Activated T-cell treated with anti-CD3 and anti-CD28 coated beads for 1 hour (primary cell): ENCODE data around the gene CD1B.
"Not testable (repeated sequence)": the region's sequence is repeated elsewhere in the genome, so short reads cannot be mapped to it uniquely, and the experiment has no call there.

ENCODE experiments used
- DNase-seq: peaks from one replicate; pipeline ENCODE4 v3.0.0-alpha.2; 2020; ENCODE audit warnings: low read depth

Gene CD1B

DNA sequence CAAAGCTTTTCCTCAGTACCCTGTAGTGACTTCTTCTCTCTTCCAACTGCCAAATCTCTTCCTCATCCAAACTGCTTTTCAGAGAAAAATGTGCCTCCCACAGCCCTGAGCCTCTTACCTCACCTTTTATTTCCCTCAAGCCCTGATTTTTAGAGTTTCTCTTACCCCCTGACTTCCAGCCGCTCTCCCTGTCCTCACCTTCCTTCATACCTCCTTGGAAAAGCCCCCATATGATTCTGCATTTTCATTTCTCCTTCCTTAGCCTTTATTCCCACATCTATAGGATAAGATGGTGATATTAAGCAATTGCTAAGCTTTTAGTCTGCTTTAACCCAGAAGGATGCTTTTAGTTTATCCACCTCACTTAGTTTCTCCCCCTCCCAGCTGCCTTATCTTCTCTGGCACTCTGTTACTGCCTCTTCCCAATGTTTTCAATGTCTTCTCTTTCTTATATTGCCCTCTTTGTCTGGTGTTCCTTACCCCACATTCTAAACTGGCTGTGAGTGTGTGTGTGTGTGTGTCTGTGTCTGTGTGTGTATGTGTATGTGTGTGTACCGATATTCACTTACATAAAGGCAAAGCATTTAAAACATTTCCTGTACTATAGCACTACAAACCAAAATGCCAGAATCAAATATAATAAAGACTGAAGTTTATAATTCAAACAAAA is at the start of gene CD1B:
CD1B (minus strand) TSS at position 51 of the 670 bp plus-strand sequence. CDS start 108 bp downstream, outside the sequence.
- DNase-seq = no peak

DNA sequence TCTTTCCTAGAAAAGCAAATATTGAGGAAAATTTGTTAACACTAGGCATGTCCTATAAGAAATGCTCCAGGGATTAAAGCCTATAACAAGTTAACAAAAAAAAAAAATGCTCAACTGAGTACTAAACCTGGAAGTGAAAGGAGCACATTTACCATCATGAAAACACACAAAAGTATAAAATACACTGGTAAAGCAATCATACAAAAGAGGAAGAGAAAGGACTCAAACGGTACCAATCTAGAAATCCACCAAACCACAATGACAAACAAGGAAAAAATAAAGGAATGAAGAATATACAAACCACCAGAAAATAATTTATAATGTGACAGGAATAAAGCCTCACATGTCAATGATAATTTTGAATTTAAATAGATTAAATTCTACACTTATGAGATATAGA is 43.5 kb upstream of the CD1B start:
- no peak for DNase-seq

DNA sequence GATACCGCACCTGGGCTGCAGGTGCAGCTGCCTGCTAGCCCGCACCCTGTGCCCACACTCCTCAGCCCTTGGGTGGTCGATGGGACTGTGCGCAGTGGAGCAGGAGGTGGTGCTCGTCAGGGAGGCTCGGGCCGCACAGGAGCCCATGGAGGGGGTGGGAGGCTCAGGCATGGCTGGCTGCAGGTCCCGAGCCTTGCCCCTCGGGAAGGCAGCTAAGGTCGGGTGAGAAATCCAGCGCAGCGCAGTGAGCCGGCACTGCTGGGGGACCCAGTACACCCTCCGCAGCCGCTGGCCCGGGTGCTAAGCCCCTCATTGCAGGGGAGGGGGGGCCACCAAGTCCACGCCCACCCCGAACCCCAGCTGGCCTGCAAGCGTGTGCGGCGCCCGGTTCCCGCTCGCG is 42.8 kb upstream of the CD1B start:
- DNase-seq = not testable (repeated sequence)

DNA sequence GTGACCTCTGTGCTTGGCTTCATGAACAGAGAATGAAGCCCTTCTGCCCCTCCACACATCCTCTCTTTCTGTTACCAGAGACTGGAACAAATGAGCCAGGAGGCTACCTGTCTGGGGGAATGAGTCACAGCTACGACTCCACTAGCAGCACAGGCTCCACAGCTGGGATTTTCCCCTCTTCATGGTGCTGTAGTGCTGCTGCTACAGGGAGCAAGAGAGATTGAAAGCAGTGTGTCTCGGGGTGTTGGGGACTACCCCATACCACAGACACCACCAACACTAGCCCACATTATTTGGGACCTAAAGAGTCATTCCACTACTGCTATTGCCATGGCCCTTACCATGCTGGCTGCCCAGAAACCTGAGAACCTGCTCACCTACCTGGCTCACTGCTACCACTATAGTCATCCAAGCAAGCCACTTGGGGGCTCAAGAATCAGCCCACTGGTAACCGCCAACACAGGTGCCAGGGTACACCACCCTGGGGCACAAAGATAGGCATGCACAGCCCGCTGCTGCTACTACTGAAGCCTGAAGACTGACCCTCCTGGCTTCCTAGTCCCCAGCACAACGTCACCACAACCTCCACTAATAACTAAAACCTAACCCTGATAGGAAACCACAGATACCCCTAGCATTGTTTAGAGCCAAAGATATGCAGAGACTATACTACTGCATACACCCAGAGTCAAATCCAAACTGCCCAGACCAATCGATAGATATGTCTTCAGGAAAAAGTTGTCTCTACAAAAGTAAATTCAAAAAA is 40.0 kb upstream of the CD1B start:
- no peak for DNase-seq

DNA sequence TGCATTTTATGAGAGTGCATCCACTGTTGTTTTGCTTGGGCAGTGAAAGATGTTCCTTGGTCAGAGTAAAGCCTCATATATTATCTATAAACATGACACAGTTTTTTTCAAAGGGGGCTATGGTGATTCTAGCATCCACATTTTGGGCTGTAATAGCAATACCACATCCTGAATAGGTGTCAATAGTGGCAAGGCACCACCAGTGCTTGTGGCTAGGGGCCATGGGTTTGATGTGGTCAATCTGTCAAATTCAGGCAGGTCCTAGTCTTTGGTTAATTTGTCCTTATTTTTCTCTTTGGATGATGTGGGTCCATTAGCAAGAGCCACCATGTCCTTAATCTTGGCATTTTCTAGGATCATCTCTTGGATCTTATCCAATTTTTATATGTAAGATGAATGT is 35.5 kb upstream of the CD1B start:
- DNase-seq = no peak

DNA sequence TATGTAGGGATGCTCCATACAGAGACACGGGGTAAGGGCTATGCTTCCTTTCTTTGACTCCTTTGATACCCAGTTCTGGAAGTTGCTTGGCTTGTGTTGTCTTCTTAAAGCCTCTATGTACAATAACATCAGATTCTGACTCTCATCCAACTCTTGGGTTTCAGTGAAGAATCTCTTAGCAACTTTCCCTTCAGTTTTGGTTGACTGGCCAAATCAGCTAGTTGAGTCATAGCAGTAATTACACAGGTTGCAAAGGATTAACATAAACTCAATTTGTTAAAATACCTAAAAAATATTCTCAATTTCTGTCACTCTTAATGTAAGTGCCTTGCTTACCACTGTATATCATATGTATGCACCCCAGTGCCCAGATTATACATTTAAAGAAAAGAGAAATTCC is 31.6 kb upstream of the CD1B start:
- DNase-seq = no peak

DNA sequence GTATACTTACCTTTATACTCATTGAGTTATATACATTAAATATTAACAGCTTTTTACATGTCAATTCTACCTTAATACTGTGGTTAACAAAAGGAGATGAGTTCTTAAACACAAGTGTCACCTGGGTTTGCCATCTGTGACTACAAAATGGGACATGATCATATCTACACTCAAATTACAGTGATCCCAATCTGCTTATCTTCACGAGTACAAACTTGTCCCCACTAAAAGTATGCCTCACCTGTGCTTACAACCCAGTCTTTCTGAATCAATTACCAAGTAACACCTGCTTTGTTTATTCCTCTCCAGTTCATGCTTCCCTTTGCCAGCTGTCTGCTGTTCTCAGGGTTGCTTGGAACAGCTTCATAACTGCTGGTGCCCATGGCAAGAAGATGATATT is 31.2 kb upstream of the CD1B start:
- no peak for DNase-seq

DNA sequence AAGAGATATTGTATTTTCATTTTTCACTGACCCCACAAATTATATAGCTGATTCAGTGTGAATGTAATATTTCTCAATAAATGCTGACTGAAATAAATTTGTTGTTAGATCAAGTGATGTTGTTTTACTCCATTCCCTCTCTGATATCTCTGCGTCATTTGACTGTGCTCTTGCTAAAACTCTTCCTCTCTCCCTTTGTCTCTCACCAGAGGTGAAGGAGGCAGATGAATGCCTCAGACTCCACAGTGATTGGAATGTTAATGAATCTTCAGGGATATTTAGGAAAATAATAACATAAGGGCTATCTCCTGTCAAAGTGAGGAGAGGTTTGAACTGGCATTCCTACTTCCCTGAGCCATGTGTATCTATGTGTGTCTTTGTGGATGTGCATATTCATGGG is 26.1 kb upstream of the CD1B start:
- no peak for DNase-seq

DNA sequence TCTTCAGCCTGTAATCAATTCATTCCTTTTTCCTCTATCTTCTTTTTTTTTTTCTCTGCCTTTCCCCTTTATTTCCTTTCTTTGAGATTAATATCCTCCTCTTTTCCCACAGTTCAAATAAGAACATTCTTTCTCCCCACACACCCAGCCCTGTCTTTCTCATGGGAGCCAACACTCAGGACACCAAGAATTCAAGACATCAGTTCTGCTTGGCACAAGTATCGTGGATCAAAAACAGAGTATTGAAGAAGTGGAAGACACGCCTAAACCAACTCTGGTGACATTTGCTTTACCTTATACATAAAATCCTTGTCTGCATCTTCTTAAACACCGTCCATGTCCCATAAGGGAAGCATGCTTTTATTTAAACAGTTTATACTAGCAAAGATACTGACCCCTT is 25.3 kb upstream of the CD1B start:
- DNase-seq = no peak

DNA sequence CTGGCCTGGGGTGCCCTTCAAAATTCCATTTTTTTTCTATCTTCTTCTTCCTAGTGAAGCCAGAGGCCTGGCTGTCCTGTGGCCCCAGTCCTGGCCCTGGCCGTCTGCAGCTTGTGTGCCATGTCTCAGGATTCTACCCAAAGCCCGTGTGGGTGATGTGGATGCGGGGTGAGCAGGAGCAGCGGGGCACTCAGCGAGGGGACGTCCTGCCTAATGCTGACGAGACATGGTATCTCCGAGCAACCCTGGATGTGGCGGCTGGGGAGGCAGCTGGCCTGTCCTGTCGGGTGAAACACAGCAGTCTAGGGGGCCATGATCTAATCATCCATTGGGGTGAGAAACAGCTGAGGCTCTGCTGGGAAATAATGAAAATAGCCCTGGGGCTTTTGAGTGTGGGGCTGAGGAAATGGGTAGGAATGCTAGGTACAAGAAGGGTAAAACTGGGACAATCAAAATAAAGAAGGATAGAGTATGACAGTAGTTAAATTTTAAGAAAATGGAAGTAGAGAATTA is 24.5 kb upstream of the CD1B start:
- DNase-seq = no peak

DNA sequence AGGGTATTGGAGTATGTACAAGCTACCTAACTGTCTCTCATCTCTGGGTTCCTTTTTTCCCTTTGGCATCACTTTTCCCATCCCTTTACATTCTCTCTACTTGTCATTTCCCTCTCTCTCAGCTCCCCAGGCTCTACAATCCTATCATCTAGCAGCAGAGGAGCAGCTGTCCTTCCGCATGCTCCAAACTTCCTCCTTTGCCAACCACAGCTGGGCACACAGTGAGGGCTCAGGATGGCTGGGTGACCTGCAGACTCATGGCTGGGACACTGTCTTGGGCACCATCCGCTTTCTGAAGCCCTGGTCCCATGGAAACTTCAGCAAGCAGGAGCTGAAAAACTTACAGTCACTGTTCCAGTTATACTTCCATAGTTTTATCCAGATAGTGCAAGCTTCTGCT is 22.9 kb upstream of the CD1B start:
- DNase-seq = no peak

DNA sequence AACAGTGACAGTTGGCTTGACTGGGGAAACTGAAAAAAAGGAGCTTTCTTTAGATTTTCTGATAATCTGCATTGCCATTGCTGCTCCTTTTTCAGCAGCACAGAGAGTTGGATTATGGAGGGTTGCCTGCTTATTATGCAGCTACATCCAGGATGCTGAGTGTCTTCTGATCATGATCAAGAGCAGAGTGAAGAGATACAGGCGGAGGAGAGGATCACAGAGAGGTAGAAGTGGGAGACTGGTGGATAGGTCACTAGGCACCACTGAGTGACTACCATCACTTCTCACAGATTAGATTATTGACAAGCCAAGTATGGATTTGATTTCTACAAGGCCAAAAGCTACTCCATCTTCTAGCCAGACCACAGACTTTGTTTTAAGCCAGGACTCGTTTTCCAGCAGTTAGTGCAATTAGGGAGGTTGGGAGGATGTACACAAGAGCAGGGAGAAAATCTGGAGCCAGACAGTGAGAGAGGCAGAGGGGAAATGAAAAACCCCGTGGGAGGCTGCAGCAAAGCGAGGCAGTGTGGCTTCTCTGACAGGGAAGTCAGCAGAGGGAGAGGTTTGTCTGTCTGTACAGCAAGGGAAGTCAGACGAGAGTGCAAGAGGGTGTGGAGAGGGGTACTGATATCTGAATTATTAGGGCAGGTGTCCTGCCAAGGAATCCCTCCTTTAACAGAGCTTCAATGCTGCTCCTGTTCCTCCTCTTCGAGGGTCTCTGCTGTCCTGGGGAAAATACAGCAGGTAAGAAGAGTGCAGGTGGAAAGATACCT is 22.2 kb upstream of the CD1B start, which contains the start of gene CD1E:
CD1E (plus strand) TSS at position 592 of the 773 bp plus-strand sequence; CDS start at position 687, 95 bp downstream.
- DNase-seq = no peak

DNA sequence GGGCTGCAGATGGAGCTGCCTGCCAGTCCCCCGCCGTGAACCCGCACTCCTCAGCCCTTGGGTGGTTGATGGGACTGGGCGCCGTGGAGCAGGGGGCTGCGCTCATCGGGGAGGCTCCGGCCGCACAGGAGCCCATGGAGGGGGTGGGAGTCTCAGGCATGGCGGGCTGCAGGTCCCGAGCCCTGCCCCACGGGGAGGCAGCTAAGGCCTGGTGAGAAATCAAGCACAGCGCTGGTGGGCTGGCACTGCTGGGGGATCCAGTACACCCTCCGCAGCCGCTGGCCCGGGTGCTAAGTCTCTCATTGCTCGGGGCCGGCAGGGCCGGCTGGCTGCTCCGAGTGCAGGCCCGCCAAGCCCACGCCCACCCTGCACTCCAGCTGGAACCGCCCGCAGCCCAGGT is 17.6 kb upstream of the CD1B start:
- DNase-seq = not testable (repeated sequence)

DNA sequence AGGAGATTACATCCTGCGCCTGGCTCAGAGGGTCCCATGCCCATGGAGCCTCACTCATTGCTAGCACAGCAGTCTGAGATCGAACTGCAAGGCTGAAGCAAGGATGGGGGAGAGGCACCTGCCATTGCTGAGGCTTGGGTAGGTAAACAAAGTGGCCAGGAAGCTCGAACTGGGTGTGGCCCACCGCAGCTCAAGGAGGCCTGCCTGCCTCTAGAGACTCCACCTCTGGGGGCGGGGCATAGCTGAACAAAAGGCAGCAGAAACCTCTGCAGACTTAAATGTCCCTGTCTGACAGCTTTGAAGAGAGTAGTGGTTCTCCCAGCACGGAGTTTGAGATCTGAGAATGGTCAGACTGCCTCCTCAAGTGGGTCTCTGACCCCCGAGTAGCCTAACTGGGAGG is 5.1 kb upstream of the CD1B start:
- DNase-seq = not testable (repeated sequence)

DNA sequence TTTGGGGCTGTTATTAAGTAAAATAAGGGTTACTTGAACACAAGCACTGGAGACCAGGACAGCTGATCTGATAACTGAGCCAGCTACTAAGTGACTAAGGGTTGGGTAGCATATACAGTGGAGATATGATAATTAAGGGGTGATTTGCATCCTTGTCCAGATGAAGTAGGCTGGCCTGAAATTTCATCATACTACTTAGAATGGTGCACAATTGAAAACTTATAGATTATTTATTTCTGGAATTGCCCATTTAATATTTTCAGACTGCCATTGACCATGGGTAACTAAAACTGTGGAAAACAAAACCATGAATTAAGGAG is 3.8 kb upstream of the CD1B start:
- DNase-seq = no peak

DNA sequence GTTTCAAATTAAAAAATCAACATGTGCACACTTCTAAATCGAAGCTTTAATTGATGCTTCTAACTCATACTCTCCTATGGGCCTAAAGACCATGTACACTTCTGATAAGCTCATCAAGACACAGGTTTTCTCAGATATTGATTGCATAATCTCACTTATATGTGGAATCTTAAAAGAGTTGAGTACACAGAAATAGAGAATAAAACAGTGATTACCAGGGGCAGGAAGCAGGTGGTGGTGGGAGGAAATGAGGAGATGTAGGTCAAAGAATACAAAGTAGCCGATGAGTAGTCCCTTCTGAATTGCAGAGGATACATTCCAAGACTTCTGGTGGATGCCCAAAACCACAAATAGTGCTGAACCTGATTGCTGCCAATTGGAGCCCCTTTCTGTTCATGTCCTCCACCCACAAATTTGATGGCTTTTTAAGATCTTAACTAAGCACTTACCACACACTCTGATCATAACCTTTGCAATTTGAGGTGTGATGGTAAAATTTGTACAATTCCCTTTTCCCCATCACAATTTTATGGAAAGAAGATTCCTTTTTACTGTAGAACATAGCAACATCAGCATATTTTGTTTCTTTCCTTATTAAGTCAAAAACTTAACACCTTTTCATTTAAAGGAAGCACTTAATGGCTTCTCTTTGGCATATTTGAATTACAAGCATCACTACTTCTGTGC is 3.3 kb upstream of the CD1B start:
- no peak for DNase-seq

DNA sequence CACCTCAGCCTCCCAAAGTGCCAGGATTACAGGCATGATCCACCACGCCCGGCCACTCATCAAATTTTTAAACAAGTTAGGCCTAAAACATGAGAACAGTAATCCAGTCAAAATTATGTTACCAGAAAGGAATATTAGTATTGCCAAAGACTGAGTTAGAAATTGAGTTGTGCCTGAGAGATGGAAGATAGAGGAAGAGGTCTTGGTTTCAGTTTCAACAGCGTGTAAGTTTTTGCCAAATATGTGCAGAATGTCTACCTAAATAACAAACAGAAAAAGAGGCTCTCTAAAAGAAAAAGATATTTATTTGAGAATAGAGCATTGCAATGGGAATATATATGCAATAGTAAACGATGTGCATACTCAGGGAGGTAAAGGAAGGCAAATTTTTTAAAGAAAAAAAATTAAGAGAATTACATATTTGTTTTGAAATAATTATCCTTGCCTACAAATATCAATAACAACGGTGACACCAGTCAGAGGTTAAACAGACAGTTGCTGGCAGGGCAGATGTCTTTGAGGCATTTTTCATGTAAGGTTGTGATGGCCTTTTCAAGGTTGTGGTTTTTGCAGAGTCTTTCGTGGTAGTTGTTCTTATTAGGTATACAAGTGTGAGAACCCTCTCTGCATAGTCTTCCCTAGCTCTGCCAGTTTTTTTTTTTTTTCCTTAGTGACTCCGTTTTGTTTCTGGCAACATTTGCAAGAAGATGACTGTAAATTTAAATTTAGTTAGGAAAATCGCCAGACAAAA is 2.2 kb upstream of the CD1B start:
- no peak for DNase-seq

DNA sequence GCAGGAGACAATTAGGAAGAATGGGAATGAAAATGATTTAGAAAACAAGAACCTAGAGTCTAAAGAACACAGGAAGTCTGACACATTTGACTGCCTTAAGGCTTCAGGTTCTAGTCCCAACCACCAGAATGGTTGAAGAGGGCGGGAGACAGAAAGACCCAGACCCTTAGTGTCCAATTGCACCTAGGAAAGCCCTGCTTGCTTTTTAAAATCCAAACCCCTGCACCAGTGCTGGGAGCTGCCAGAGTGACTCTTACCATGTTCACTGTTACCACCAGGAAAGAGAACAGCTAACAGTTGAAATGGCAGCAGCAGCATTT is 265 bp downstream of the CD1B start:
- DNase-seq = no peak

DNA sequence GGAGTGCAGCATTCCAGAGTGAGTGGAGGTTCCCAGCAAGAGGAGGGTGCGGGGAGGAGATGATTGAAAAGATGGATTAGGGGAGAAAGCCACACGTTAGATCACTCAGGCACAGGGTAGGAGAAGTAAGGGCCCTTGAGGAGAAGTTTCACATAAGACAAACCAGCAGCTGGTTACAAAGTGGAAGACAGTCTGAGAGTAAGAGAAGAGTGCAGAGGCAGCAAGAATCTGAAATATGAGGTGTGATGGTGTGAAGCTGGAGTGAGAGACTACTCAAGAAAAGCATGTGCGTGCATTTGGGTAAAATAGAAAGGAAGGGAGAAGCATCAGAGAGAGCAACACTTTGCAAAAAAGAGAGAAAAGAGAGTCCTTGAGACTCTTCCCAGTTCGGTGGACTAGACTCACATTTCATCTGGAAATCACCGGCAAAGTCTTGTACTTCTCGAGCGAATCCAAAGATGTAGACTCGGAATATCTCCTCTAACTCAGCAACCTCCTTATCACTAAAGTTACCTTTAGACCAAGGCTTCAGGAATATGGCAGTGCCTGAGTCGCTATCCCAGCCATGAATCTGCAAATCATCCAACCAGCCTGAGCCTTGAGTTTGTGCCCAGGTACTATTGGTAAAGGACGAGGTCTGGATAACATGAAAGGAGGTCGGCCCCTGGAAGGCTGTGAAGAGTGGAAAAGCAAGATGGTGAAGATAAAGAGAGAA is 783 bp downstream of the CD1B start:
- no peak for DNase-seq

DNA sequence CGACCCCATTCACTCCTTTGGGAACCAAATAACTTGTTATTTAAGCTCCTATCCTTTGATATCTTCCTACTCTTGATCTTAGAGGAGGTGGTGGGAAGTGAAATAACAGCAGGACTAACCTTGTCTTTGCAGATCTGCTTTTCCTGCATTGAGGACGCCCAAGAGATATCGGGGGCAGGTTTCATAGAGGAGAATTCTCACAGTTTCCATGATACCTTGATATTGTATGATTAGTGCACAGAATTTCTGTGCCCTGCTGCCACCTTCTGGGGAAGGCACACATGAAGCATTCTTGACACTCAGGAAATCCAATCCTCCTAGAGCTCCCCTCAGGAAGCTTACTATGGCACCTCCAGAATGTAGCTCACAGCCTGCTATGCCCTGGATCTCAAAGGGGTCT is 1.6 kb downstream of the CD1B start:
- DNase-seq = no peak

DNA sequence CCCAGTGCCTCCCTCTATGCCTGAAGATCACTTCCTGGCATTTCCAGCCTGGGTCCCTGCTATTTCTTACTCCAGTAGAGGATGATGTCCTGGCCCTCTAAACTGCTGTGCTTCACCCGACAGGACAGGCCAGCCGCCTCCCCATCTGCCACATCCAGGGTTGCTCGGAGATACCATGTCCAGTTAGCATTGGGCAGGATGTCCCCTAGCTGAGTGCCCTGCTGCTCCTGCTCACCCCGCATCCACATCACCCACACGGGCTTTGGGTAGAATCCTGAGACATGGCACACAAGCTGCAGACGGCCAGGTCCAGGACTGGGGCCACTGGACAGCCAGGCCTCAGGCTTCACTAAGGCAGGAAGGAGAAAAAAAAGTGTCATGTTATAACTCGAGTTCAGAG is 2.0 kb downstream of the CD1B start:
- DNase-seq = no peak
